Hepatocyte (in vitro differentiated cells): ENCODE data around the gene GMPPB. TPM values are rescaled to one million over a fixed set of nuclear protein-coding genes. Genes with fewer than 3 reads are reported as not detected.

Source experiments
- DNase-seq: peaks from one replicate; pipeline ENCODE4 v3.0.0-alpha.2; 2016; ENCODE audit warnings: low spot score
- H2AFZ ChIP-seq: fragments of 200-600 bp; sonication (generic); 2 replicates; pipeline ENCODE4 v1.6.0; 2016; ENCODE audit warnings: antibody characterized with exemption, mild to moderate bottlenecking
- H3K27ac ChIP-seq: fragments of 200-600 bp; sonication (generic); 2 replicates; pipeline ENCODE4 v1.5.1; 2016; ENCODE audit warnings: mild to moderate bottlenecking
- H3K27me3 ChIP-seq: fragments of 200-600 bp; sonication (generic); 2 replicates; pipeline ENCODE4 v1.6.1; 2016
- H3K36me3 ChIP-seq: fragments of 200-600 bp; sonication (generic); replicated peaks from 2 replicates; pipeline ENCODE4 v1.5.1; 2016; ENCODE audit warnings: low read depth; ENCODE audit not compliant: insufficient read depth
- H3K4me1 ChIP-seq: fragments of 200-600 bp; sonication (generic); 2 replicates; pipeline ENCODE4 v1.5.1; 2016; ENCODE audit warnings: mild to moderate bottlenecking, moderate library complexity; ENCODE audit not compliant: insufficient read depth
- H3K4me2 ChIP-seq: fragments of 200-600 bp; sonication (generic); 2 replicates; pipeline ENCODE4 v1.6.0; 2016
- H3K4me3 ChIP-seq: fragments of 200-600 bp; sonication (generic); 2 replicates; pipeline ENCODE4 v1.5.1; 2016; ENCODE audit warnings: mild to moderate bottlenecking
- H3K79me2 ChIP-seq: fragments of 200-600 bp; sonication (generic); 2 replicates; pipeline ENCODE4 v1.6.0; 2017; ENCODE audit warnings: mild to moderate bottlenecking
- H3K9me2 ChIP-seq: fragments of 200-600 bp; sonication (generic); replicated peaks from 2 replicates; pipeline ENCODE4 v1.6.0; 2017; ENCODE audit warnings: mild to moderate bottlenecking; ENCODE audit not compliant: insufficient read depth
- H3K9me3 ChIP-seq: fragments of 200-600 bp; sonication (generic); 2 replicates; pipeline ENCODE4 v1.5.1; 2016; ENCODE audit warnings: low read depth, mild to moderate bottlenecking
- H4K20me1 ChIP-seq: fragments of 200-600 bp; sonication (generic); 2 replicates; pipeline ENCODE4 v1.6.0; 2016; ENCODE audit warnings: mild to moderate bottlenecking; ENCODE audit not compliant: insufficient read depth, poor library complexity, severe bottlenecking
- EZH2 ChIP-seq: fragments of 200-600 bp; sonication (generic); IDR thresholded peaks from 2 replicates; pipeline ENCODE4 v1.6.1; 2016; ENCODE audit warnings: antibody characterized with exemption, mild to moderate bottlenecking, borderline replicate concordance
- EZH2phosphoT487 ChIP-seq: fragments of 200-600 bp; sonication (generic); IDR thresholded peaks from one replicate; pipeline ENCODE4 v1.6.1; 2018; ENCODE audit warnings: antibody characterized with exemption, mild to moderate bottlenecking, low read depth, moderate library complexity; ENCODE audit not compliant: unreplicated experiment, severe bottlenecking
- whole genome bisulfite sequencing: methylation state at CpG from one replicate; pipeline ENCODE4 v1.1.6; 2016; ENCODE audit warnings: low lambda C conversion rate; ENCODE audit errors: missing lambda C conversion rate; 5-methylcytosine and 5-hydroxymethylcytosine counted together
- polyA plus RNA-seq: library from polyadenylated mRNA; unstranded; fragments of >200 nt; fragmentation: Nextera tagmentation; extraction: Ambion mirVana; gene quantifications from 2 replicates; pipeline ENCODE4 v1.2.1, GENCODE V29; 2016
- total RNA-seq: library from RNA; depleted of rRNA; stranded (reverse); fragments of >200 nt; gene quantifications from 2 replicates; pipeline ENCODE4 v1.2.3, GENCODE V29; 2014
- TF ChIP-seq, protein P1 (sequence below): fragments of 200-600 bp; sonication (generic); IDR thresholded peaks from 2 replicates; pipeline ENCODE4 v1.5.1; 2016; ENCODE audit warnings: antibody characterized with exemption, mild to moderate bottlenecking; ENCODE audit not compliant: poor library complexity

Gene GMPPB
- total and polyA plus RNA-seq, 2 experiments from 2014 or later, result 24.3 to 41.0 TPM

GRCh38 chr3:49673715-49674496 is 49.8 kb downstream of the GMPPB start, which contains the start of gene APEH:
TSS of gene APEH (plus strand) at chr3:49674351. CDS start at chr3:49674402, 51 bp downstream.
- DNase-seq, result peak; percentile 99
- peak within 1 kb of the TSS; percentile 56 for H3K4me3 ChIP-seq
- peaks cover 9% of the 10 kb centered on the region for H3K79me2 ChIP-seq
- H2AFZ ChIP-seq, result peak within 1 kb of the TSS; percentile 48
- H3K4me1 ChIP-seq, result peaks cover 20% of the 10 kb centered on the region
- H3K9me2 ChIP-seq, result no peaks in the 10 kb centered on the region
- H3K27ac ChIP-seq, result peak within 1 kb of the TSS; percentile 92
- H3K9me3 ChIP-seq, result no peaks in the 10 kb centered on the region
- no peaks in the 10 kb centered on the region for H3K36me3 ChIP-seq
- peak within 1 kb of the TSS; percentile 88 for H3K4me2 ChIP-seq
- no peaks in the 10 kb centered on the region for H4K20me1 ChIP-seq
- WGBS, result 1% methylated on average over 51 of the region's 71 CpGs
- no peaks in the 10 kb centered on the region for H3K27me3 ChIP-seq
- no peak for TF ChIP-seq EZH2phosphoT487
- TF ChIP-seq EZH2, result no peak

- peak overlapping the region; percentile 88 for H3K4me2 ChIP-seq
- TF ChIP-seq EZH2phosphoT487 (no peak), EZH2 (no peak)
- TF ChIP-seq, protein P1, sequence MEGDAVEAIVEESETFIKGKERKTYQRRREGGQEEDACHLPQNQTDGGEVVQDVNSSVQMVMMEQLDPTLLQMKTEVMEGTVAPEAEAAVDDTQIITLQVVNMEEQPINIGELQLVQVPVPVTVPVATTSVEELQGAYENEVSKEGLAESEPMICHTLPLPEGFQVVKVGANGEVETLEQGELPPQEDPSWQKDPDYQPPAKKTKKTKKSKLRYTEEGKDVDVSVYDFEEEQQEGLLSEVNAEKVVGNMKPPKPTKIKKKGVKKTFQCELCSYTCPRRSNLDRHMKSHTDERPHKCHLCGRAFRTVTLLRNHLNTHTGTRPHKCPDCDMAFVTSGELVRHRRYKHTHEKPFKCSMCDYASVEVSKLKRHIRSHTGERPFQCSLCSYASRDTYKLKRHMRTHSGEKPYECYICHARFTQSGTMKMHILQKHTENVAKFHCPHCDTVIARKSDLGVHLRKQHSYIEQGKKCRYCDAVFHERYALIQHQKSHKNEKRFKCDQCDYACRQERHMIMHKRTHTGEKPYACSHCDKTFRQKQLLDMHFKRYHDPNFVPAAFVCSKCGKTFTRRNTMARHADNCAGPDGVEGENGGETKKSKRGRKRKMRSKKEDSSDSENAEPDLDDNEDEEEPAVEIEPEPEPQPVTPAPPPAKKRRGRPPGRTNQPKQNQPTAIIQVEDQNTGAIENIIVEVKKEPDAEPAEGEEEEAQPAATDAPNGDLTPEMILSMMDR, result no peak
- no peaks in the 10 kb centered on the region for H3K9me2 ChIP-seq
- no peaks in the 10 kb centered on the region for H3K27me3 ChIP-seq
- 21% methylated on average over 12 of the region's 17 CpGs for WGBS
- peak overlapping the region; percentile 48 for H2AFZ ChIP-seq
- H3K9me3 ChIP-seq, result no peaks in the 10 kb centered on the region
- H3K4me1 ChIP-seq, result peaks cover 27% of the 10 kb centered on the region
- no peaks in the 10 kb centered on the region for H3K36me3 ChIP-seq
- H3K79me2 ChIP-seq, result peaks cover 9% of the 10 kb centered on the region
- H4K20me1 ChIP-seq, result no peaks in the 10 kb centered on the region
- peak overlapping the region; percentile 36 for H3K4me3 ChIP-seq
- peak overlapping the region; percentile 92 for H3K27ac ChIP-seq
- DNase-seq, result peak; percentile 39
Observed at GRCh38 chr3:49673121-49673714, 50.5 kb downstream of the GMPPB start.

DNA sequence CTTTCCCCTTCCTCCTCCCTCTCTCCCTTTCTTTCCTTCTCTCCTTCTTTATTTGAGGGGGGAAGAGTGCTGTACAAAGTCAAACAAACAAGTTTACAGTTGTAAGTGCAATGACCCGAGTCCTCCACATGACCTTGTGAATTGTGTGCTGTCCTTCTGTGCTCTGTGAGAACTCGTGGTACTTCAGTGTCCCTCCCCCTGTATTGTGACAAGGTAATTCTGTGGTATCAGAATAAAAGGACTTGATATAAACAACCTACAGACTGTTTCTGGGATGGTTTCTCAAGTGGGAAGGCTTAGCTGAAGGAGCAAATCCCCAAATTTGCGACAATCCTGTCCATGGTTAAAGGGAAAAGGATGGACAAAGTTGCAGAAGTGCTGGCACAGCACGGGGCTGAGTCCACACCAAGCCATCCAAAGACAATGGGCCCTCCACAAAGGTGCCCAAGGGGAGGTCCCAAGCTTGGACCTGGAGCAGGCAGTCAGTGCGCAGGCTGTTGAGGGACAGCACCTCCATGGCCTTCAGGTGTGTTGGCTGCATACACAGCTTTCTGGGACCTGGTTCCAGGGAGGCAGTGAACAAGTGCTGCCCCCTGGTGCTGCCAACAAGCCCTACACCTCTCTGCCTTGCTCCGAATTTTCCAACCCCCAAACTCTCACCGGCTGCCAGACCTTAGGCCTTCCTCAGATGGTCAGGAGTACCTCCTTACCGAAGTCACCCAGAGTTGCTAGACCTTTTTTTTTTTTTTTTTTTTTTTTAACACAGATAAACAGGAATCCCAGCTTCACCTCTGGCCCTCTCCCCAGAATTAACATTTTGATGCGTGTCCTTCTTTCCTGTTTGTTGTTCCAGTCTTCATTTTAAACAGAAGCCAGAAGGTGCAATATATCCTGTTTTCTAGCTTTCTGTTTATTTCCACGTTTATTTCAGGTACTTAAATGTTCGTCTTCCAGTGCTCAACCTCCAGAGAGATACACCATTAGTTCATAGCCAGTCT is 52.2 kb downstream of the GMPPB start:
- Histone ChIP-seq H3K36me3 (no peaks in the 10 kb centered on the region), H2AFZ (no peak overlapping the region), H3K4me3 (no peak overlapping the region), H3K4me1 (peaks cover 38% of the 10 kb centered on the region), H3K27me3 (no peaks in the 10 kb centered on the region), H4K20me1 (no peaks in the 10 kb centered on the region), H3K9me3 (no peaks in the 10 kb centered on the region), H3K79me2 (peaks cover 9% of the 10 kb centered on the region), H3K9me2 (no peaks in the 10 kb centered on the region), H3K27ac (no peak overlapping the region), H3K4me2 (no peak overlapping the region)
- TF ChIP-seq EZH2phosphoT487, result no peak
- TF ChIP-seq, protein P1, result peak; percentile 86
- 49% methylated on average over 11 of the region's 11 CpGs for WGBS
- peak; percentile 85 for DNase-seq
